ENCODE results near the gene SLC16A1. TPM values are rescaled to one million over a fixed set of nuclear protein-coding genes. Genes with fewer than 3 reads are reported as not detected.
"Not testable (repeated sequence)": the region's sequence is repeated elsewhere in the genome, so short reads cannot be mapped to it uniquely, and the experiment has no call there.

SLC16A1 gene
- total and polyA plus RNA-seq, 3 experiments from 2014 or later = 12.4 to 75.8 (median 75.3) TPM

DNA sequence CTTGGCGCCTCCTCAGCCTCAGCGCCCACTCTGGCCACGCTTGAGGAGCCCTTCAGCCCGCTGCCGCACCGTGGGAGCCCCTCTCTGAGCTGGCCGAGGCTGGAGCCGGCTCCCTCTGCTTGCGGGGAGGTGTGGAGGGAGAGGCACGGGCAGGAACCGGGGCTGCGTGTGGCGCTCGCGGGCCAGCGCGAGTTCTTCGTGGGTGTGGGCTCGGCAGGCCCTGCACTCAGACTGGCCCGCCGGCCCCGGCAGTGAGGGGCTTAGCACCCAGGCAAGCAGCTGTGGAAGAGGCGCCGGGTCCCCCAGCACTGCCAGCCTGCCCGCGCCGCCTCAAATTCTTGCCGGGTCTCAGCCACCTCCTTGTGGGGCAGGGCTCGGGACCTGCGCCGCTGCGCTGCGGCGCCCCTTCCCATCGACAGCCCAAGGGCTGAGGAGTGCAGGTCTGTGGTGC, 61.4 kb downstream of the SLC16A1 start:
- CTCF ChIA-PET = interaction anchor here (1.2 kb wide), 1 partner anchor 155 kb away, joined by 3 read pairs; no protein-coding TSS in a partner anchor
- H3K4me1 ChIP-seq (ENCODE audit: insufficient read depth, low read length) = no peaks in the 10 kb centered on the region
- H3K4me3 ChIP-seq (ENCODE audit: low read length) = no peak overlapping the region
- Mint-ChIP-seq H3K4me1 (no peaks in the 10 kb centered on the region), H3K27me3 (no peaks in the 10 kb centered on the region), H3K9me3 (peaks cover 15 to 33% (median 22%) of the 10 kb centered on the region in 5 donors), H3K4me3 (no peak overlapping the region), H3K36me3 (peaks cover 0 to 30% (median 0%) of the 10 kb centered on the region in 3 donors), H3K27ac (no peak overlapping the region)
- no peaks in the 10 kb centered on the region for H3K36me3 ChIP-seq (ENCODE audit: insufficient read depth, low read length)
- no peak overlapping the region for H3K27ac ChIP-seq (ENCODE audit: low read depth, low read length)
- no peaks in the 10 kb centered on the region for H3K27me3 ChIP-seq (ENCODE audit: insufficient read depth, low read length, poor library complexity, severe bottlenecking)
- no peak for DNase-seq
- H3K9me3 ChIP-seq (ENCODE audit: low read length) = no peaks in the 10 kb centered on the region
- POLR2A ChIA-PET = no interaction called here

- H3K27ac Mint-ChIP-seq = no peak overlapping the region
- Histone ChIP-seq H3K4me3 (ENCODE audit: low read length) (no peak overlapping the region), H3K27me3 (ENCODE audit: insufficient read depth, low read length, poor library complexity, severe bottlenecking) (no peaks in the 10 kb centered on the region), H3K4me1 (ENCODE audit: insufficient read depth, low read length) (no peaks in the 10 kb centered on the region), H3K9me3 (ENCODE audit: low read length) (no peaks in the 10 kb centered on the region), H3K27ac (ENCODE audit: low read depth, low read length) (no peak overlapping the region), H3K36me3 (ENCODE audit: insufficient read depth, low read length) (no peaks in the 10 kb centered on the region)
- H3K4me1 Mint-ChIP-seq = no peaks in the 10 kb centered on the region
- POLR2A ChIA-PET = interaction anchor here (0.6 kb wide), 1 partner anchor 49 kb away, joined by 10 read pairs; no protein-coding TSS in a partner anchor
- CTCF ChIA-PET = no interaction called here
- H3K9me3 Mint-ChIP-seq = peaks cover 15 to 33% (median 22%) of the 10 kb centered on the region in 5 donors
- no peak for DNase-seq
- no peaks in the 10 kb centered on the region for H3K27me3 Mint-ChIP-seq
- H3K4me3 Mint-ChIP-seq = no peak overlapping the region
- peaks cover 0 to 30% (median 0%) of the 10 kb centered on the region in 3 donors for H3K36me3 Mint-ChIP-seq
These were observed 62.0 kb downstream of the SLC16A1 start for GRCh38 chr1:112894010-112894292.

GRCh38 chr1:112893288-112894009, 62.5 kb downstream of the SLC16A1 start:
- Histone ChIP-seq H3K4me3 (ENCODE audit: low read length) (no peak overlapping the region), H3K36me3 (ENCODE audit: insufficient read depth, low read length) (no peaks in the 10 kb centered on the region), H3K9me3 (ENCODE audit: low read length) (no peaks in the 10 kb centered on the region), H3K4me1 (ENCODE audit: insufficient read depth, low read length) (no peaks in the 10 kb centered on the region), H3K27me3 (ENCODE audit: insufficient read depth, low read length, poor library complexity, severe bottlenecking) (no peaks in the 10 kb centered on the region), H3K27ac (ENCODE audit: low read depth, low read length) (no peak overlapping the region)
- peaks cover 15 to 33% (median 22%) of the 10 kb centered on the region in 5 donors for H3K9me3 Mint-ChIP-seq
- H3K36me3 Mint-ChIP-seq = peaks cover 0 to 30% (median 0%) of the 10 kb centered on the region in 3 donors
- POLR2A ChIA-PET = interaction anchor here (0.6 to 0.7 kb wide), 2 partner anchors 26 to 49 kb away, joined by 4 to 10 read pairs; no protein-coding TSS in a partner anchor
- H3K27me3 Mint-ChIP-seq = no peaks in the 10 kb centered on the region
- no peak for DNase-seq
- H3K4me3 Mint-ChIP-seq = no peak overlapping the region
- CTCF ChIA-PET = interaction anchor here (0.7 kb wide), 1 partner anchor 249 kb away, joined by 3 read pairs; no protein-coding TSS in a partner anchor
- no peak overlapping the region for H3K27ac Mint-ChIP-seq
- H3K4me1 Mint-ChIP-seq = no peaks in the 10 kb centered on the region

DNA sequence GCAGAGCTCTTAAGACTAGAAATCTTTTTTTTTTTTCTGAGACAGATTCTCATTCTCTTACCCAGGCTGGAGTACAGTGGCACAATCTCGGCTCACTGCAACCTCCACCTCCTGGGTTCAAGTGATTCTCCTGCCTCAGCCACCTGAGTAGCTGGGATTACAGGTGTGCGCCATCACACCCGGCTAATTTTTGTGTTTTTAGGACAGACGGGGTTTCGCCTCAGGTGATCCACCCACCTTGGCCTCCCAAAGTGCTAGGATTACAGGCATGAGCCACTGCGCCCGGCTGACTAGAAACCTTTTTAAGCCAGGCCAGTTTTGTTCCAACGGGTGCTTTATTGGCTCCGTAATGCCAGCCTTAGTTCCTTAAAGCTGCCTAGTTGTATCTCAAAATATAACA, 66.1 kb downstream of the SLC16A1 start:
- CTCF ChIA-PET = interaction anchor here (1.7 kb wide), 1 partner anchor 10 kb away, joined by 3 read pairs; no protein-coding TSS in a partner anchor

GRCh38 chr1:112889052-112889768, 66.8 kb downstream of the SLC16A1 start:
- Histone ChIP-seq H3K9me3 (ENCODE audit: low read length) (no peaks in the 10 kb centered on the region), H3K27me3 (ENCODE audit: insufficient read depth, low read length, poor library complexity, severe bottlenecking) (no peaks in the 10 kb centered on the region), H3K27ac (ENCODE audit: low read depth, low read length) (no peak overlapping the region), H3K4me3 (ENCODE audit: low read length) (no peak overlapping the region), H3K4me1 (ENCODE audit: insufficient read depth, low read length) (no peaks in the 10 kb centered on the region), H3K36me3 (ENCODE audit: insufficient read depth, low read length) (no peaks in the 10 kb centered on the region)
- H3K9me3 Mint-ChIP-seq = peaks cover 0 to 10% (median 5%) of the 10 kb centered on the region in 5 donors
- POLR2A ChIA-PET = no interaction called here
- CTCF ChIA-PET = interaction anchor here (1.6 to 1.7 kb wide), 2 partner anchors 10 to 183 kb away, joined by 3 read pairs; partner anchors contain the start of gene LRIG2
- H3K27ac Mint-ChIP-seq = no peak overlapping the region
- H3K4me1 Mint-ChIP-seq = no peaks in the 10 kb centered on the region
- H3K4me3 Mint-ChIP-seq = no peak overlapping the region
- H3K27me3 Mint-ChIP-seq = no peaks in the 10 kb centered on the region
- peaks cover 0 to 10% (median 0%) of the 10 kb centered on the region in 3 donors for H3K36me3 Mint-ChIP-seq
- DNase-seq = no peak

More for the DNA sequence above, 66.1 kb downstream of the SLC16A1 start:
- H3K27ac ChIP-seq (ENCODE audit: low read depth, low read length); H3K27me3 Mint-ChIP-seq; H3K36me3 ChIP-seq (ENCODE audit: insufficient read depth, low read length); H3K4me1 Mint-ChIP-seq; H3K27ac Mint-ChIP-seq; DNase-seq; H3K9me3 ChIP-seq (ENCODE audit: low read length); H3K4me3 Mint-ChIP-seq; H3K4me3 ChIP-seq (ENCODE audit: low read length); H3K4me1 ChIP-seq (ENCODE audit: insufficient read depth, low read length); POLR2A ChIA-PET; H3K27me3 ChIP-seq (ENCODE audit: insufficient read depth, low read length, poor library complexity, severe bottlenecking): not testable (repeated sequence)
- Mint-ChIP-seq H3K9me3 (peaks cover under 1 to 12% (median 5%) of the 10 kb centered on the region in 5 donors), H3K36me3 (peaks cover 0 to 11% (median 0%) of the 10 kb centered on the region in 3 donors)

DNA sequence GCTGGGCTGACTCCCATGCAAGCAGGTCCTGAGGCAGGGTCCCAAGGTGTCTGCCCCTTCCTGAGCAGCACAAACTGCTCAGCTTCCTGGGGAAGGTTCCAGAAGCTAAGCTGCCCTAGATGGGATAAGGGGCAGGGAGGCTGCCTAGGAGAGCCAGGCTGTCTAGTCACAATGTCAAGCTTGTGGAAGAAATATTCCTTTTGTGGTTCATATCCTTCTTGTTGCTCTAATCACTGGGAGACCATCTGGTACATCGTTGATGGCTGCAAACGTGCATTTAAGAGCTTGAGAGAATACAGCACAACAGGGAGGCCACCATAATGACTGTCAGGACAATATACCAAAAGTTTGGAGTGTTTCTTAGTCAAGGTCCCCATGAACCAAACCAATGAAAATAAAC, 67.4 kb downstream of the SLC16A1 start:
- H3K27me3 ChIP-seq (ENCODE audit: insufficient read depth, low read length, poor library complexity, severe bottlenecking) = no peaks in the 10 kb centered on the region
- Mint-ChIP-seq H3K27ac (no peak overlapping the region), H3K4me1 (no peaks in the 10 kb centered on the region), H3K9me3 (peaks cover 0 to 5% (median 4%) of the 10 kb centered on the region in 5 donors), H3K4me3 (no peak overlapping the region), H3K27me3 (no peaks in the 10 kb centered on the region), H3K36me3 (peaks cover 0 to 4% (median 0%) of the 10 kb centered on the region in 3 donors)
- no peaks in the 10 kb centered on the region for H3K4me1 ChIP-seq (ENCODE audit: insufficient read depth, low read length)
- DNase-seq = no peak
- H3K27ac ChIP-seq (ENCODE audit: low read depth, low read length) = no peak overlapping the region
- H3K36me3 ChIP-seq (ENCODE audit: insufficient read depth, low read length) = no peaks in the 10 kb centered on the region
- POLR2A ChIA-PET = no interaction called here
- H3K4me3 ChIP-seq (ENCODE audit: low read length) = no peak overlapping the region
- H3K9me3 ChIP-seq (ENCODE audit: low read length) = no peaks in the 10 kb centered on the region
- CTCF ChIA-PET = interaction anchor here (1.6 to 1.7 kb wide), 2 partner anchors 9 to 184 kb away, joined by 3 read pairs; partner anchors contain the start of gene LRIG2

DNA sequence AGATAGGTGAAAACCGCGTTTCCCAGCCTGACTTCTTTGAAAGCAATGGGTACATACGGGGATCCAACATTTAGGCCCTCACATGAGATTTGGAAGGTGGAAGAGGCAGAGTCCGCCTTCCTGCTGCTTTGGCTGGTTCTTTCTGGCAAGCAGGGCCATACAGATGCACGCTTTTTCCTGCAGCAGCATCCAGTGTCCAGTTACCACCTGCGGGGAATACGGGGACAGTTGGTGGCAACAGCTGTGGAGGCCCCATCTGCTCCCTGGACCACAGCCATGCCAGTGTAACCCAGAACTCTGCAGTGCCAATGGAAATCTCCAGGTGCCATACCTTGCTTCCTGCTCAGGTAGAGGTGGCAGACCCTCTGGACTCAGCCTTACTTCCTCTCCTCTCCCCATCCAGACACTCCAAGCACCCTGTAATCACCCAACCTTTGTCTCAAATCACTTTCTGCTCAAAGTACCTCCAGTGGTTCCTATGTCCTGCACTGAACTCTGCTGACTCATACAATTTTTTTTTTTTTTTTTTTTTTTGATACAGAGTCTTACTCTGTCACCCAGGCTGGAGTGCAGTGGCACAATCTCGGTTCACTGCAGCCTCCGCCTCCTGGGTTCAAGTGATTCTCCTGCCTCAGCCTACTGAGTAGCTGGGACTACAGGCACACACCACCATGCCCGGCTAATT, 68.3 kb downstream of the SLC16A1 start:
- Mint-ChIP-seq H3K27me3 (no peaks in the 10 kb centered on the region), H3K36me3 (no peaks in the 10 kb centered on the region), H3K9me3 (no peaks in the 10 kb centered on the region), H3K4me3 (no peak overlapping the region), H3K27ac (peak overlapping the region in 1 of 8 donors; percentile 33), H3K4me1 (no peaks in the 10 kb centered on the region)
- no peaks in the 10 kb centered on the region for H3K27me3 ChIP-seq (ENCODE audit: insufficient read depth, low read length, poor library complexity, severe bottlenecking)
- no peak overlapping the region for H3K4me3 ChIP-seq (ENCODE audit: low read length)
- no peaks in the 10 kb centered on the region for H3K4me1 ChIP-seq (ENCODE audit: insufficient read depth, low read length)
- no peak overlapping the region for H3K27ac ChIP-seq (ENCODE audit: low read depth, low read length)
- H3K9me3 ChIP-seq (ENCODE audit: low read length) = no peaks in the 10 kb centered on the region
- ChIA-PET POLR2A (no interaction called here), CTCF (no interaction called here)
- no peaks in the 10 kb centered on the region for H3K36me3 ChIP-seq (ENCODE audit: insufficient read depth, low read length)
- no peak for DNase-seq

DNA sequence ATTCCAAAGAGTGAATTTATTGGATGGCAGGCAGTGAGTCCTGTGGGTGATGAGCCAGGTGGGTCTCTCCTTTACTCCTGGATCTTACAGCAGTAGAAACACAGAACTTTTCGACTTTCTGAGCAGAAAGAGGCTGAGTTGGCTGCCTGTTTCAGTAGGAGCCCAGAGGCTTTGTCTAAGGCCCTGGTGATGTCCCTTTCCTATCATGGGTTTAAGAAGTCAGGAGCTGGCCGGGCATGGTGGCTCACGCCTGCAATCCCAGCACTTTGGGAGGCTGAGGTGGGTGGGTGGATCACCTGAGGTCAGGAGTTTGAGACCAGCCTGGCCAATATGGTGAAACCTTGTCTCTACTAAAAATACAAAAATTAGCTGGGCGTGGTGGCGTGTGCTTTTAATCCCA, 71.0 kb downstream of the SLC16A1 start:
- H3K4me1 Mint-ChIP-seq; H3K4me3 ChIP-seq (ENCODE audit: low read length); CTCF ChIA-PET; H3K4me3 Mint-ChIP-seq; H3K27me3 ChIP-seq (ENCODE audit: insufficient read depth, low read length, poor library complexity, severe bottlenecking); H3K36me3 ChIP-seq (ENCODE audit: insufficient read depth, low read length); POLR2A ChIA-PET; H3K36me3 Mint-ChIP-seq; H3K9me3 ChIP-seq (ENCODE audit: low read length); H3K27me3 Mint-ChIP-seq; H3K4me1 ChIP-seq (ENCODE audit: insufficient read depth, low read length); H3K9me3 Mint-ChIP-seq; DNase-seq; H3K27ac ChIP-seq (ENCODE audit: low read depth, low read length): not testable (repeated sequence)
- peak overlapping the region in 1 of 8 donors; percentile 14 for H3K27ac Mint-ChIP-seq

All from CD8-positive, alpha-beta memory T cell (primary cell).